Measurements from ENCODE around the gene THRB. TPM values are rescaled to one million over a fixed set of nuclear protein-coding genes. Genes with fewer than 3 reads are reported as not detected.

THRB gene
- 24.1 TPM for total RNA-seq
- long read RNA-seq, partial matches to known transcripts = 0 of 11 reads
- long read RNA-seq, other reads (novel, unspliced or antisense) = 11 of 11 reads

DNA sequence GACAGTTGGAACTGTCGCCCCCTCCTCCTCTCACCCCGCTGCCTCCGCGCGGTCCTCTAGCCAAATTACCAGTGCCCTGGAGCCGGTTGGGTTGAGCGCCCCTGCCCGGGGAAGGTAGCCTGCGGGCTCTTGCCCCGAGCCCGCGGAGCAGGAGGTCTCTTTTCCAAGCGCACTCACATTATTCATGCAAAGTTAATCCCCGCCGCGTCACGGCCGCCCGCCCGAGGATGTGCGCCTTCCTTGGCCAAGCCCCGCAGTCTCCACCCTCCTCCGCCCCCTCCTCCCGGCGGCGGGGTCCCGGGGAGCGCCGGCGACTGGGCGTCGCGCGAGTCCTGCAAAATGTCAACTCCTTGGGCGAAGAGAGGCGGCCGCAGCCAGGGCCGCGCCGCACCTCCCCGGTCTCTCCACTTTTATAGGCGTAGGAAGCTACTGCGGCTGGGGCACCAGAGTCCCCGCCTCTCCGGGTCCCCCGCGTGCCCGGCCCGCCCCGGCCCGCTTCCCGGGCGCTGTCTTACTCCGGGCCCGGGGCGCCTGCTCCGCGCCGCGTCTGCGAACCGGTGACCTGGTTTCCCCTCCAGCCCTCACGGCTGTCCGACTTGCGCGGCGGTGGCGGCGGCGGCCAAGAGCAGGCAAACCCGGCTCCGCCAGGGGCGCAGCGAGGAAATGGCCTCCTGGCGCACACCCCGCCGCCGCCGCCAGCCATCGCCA lies at the start of gene THRB:
Gene THRB (minus strand): TSS at position 233 of the 708 bp plus-strand sequence.
- ATAC-seq (ENCODE audit: poor library complexity) (peak; percentile 71), DNase-seq (peak; percentile 85)
- intact Hi-C loops (cut with DNase I) = loop anchor here (10.0 kb wide), 3 partner anchors 90 to 230 kb away; no protein-coding TSS in a partner anchor

GRCh38 chr3:24541935-24542334 lies 47.3 kb upstream of the THRB start:
- ATAC-seq (ENCODE audit: poor library complexity) = no peak
- intact Hi-C loops (cut with DNase I) = no loop called here
- DNase-seq = no peak

- ATAC-seq (ENCODE audit: poor library complexity) (no peak), DNase-seq (no peak)
- intact Hi-C loops (cut with DNase I) = no loop called here
Observed at GRCh38 chr3:24540821-24541220, 46.2 kb upstream of the THRB start.

- intact Hi-C loops (cut with DNase I) = no loop called here
- DNase-seq = no peak
- ATAC-seq (ENCODE audit: poor library complexity) = no peak
Observed at GRCh38 chr3:24539699-24540098, 45.0 kb upstream of the THRB start.

- peak; percentile 98 for ATAC-seq (ENCODE audit: poor library complexity)
- DNase-seq = peak; percentile 51
- intact Hi-C loops (cut with DNase I) = no loop called here
Observed at GRCh38 chr3:24538891-24539290, 44.2 kb upstream of the THRB start.

DNA sequence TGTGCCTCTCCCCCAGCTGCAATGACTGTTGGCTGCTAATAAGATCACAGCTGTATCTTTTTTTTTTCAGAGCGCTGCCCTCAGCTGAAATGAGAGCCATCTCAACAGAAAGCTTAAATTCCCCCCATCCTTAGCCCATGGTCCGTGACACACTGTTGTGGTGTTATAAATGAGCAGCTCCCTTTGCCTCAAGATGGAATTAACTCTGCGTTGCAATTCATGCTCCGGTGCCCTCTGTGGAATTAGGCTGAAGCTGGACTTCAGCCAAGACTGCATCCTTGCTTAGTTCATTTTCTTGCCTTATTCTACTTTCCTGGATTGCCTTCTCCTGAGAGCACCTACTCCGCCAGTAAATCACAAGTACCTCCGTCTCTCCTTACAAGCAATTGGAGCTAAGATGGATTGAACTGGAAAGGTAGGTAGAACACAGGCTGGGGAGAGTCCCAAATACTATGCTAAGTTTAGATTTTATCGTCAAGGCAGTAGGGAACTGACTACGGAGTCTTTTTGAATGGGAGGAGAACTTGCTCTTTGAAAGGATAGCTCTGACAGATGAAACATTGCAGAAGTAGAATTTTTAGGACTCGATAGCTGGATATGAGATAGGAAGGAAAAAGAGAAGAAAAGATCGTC lies 39.0 kb upstream of the THRB start:
- ATAC-seq (ENCODE audit: poor library complexity) (no peak), DNase-seq (no peak)
- intact Hi-C loops (cut with DNase I) = no loop called here

GRCh38 chr3:24530471-24530870 lies 35.8 kb upstream of the THRB start:
- DNase-seq (no peak), ATAC-seq (ENCODE audit: poor library complexity) (no peak)
- intact Hi-C loops (cut with DNase I) = no loop called here

GRCh38 chr3:24529210-24529609 lies 34.6 kb upstream of the THRB start:
- intact Hi-C loops (cut with DNase I) = no loop called here
- ATAC-seq (ENCODE audit: poor library complexity) (no peak), DNase-seq (no peak)

DNA sequence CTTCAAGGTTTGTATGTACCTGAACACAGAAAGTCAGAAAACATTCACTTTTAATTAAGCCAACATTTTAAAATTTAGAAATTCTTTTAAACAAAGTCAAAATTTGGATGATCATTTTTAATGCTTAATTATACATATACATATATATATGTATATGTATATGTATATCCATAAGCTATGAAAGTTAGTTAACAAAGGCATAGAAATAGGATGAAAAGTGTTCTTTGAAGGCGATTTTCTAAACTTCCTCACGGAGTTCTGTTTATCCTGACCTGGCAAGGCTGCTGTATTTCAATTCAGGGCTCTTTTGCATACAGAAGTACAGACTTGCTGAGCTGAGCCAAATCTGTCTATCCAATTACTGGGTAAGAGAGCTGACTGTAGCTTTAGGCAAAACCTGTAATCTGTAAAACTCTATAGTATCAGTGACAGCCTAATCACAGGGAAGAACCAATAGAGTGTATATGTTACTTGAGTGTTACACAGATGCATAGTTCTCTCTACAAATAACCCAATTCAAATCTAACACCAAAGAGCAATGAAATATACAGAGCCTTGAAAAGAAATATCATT lies 32.1 kb upstream of the THRB start:
- intact Hi-C loops (cut with DNase I) = no loop called here
- ATAC-seq (ENCODE audit: poor library complexity) = no peak
- DNase-seq = no peak

- intact Hi-C loops (cut with DNase I) = no loop called here
- ATAC-seq (ENCODE audit: poor library complexity) = no peak
Observed at GRCh38 chr3:24525557-24525956, 30.9 kb upstream of the THRB start.

GRCh38 chr3:24525022-24525421 lies 30.4 kb upstream of the THRB start:
- DNase-seq (no peak), ATAC-seq (ENCODE audit: poor library complexity) (no peak)
- intact Hi-C loops (cut with DNase I) = no loop called here

More at GRCh38 chr3:24525557-24525956, 30.9 kb upstream of the THRB start:
- no peak for DNase-seq

- DNase-seq (no peak), ATAC-seq (ENCODE audit: poor library complexity) (no peak)
- intact Hi-C loops (cut with DNase I) = no loop called here
Observed at GRCh38 chr3:24523988-24524727, 29.5 kb upstream of the THRB start.

DNA sequence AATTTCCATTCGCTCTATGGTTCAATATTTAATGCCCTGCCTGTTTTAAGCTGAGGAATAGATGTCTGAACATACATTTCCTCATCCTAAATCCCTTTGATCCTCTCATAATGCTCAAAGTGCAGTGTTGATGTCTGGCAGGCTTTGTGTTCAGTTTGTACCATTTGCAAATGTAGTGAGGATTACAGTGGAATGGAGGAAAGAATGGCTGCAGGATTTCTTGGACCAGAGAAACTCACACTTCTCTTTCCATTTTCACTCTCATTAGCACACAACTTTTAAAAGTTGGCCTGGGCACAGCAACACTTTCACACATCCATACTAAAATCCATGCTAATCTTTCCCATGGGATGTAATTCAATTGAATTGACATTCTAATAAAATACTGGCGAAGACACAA lies 28.6 kb upstream of the THRB start:
- intact Hi-C loops (cut with DNase I) = no loop called here
- ATAC-seq (ENCODE audit: poor library complexity) = no peak
- no peak for DNase-seq

- DNase-seq (no peak), ATAC-seq (ENCODE audit: poor library complexity) (peak; percentile 32)
- intact Hi-C loops (cut with DNase I) = no loop called here
Observed at GRCh38 chr3:24522146-24522579, 27.5 kb upstream of the THRB start.

DNA sequence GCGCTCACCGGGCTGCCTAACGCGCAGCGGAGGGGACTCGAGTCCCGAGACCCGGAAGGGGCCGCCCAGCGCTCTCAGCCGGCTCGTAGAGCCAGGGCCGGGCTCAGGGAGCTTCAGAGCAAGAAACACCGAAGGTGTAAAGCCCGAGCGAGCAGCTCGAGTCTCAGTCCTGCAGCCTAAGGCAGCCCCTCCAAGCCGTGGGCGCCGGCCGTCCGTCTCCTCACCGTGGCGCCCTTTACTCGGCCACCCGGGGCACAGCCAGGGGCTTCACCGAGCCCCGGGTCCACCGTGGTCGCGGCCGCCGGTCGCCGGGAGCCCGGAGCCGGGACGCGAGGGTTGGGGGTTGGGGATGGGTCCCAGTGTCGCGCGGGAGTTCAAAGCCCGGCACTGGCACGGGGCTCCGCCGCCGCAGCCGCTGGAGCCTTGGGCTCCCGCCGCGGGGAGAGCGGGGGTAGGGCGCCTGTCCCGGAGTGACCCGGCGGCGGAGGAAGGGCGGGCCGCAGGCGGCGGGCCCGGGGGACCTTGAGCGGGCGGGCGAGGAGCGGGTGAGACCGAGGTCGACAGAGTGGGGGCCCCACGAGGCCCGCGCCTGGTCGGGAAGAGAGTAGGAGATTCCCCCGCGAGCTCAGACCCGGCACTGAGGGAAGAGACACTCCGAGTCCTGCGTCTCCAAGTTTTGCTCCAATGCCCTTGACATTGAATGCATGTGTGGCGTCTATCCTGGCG lies 26.9 kb upstream of the THRB start:
- DNase-seq = peak; percentile 81
- intact Hi-C loops (cut with DNase I) = no loop called here
- ATAC-seq (ENCODE audit: poor library complexity) = peak; percentile 98

DNA sequence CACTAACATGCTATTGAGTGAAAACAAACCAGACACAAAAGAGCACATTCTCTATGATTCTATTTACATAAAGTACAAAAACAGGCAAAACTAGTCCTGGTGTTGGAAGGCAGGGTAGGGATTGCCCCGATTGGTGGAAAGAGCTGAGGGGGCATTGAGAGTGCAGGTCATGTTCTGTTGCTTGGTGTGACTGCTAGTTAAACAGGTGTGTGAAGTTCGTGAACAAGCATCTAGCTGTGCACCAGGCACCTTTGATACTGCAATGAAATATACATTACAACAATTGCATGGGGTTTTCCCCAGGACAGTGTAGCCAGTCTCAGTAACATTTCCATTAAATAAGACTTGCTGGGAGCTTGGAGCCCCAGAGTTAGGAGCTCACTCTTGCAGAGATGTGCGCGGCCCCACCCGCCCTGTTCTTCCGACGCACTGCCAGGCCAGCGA lies 26.3 kb upstream of the THRB start:
- no peak for DNase-seq
- intact Hi-C loops (cut with DNase I) = no loop called here
- ATAC-seq (ENCODE audit: poor library complexity) = no peak

GRCh38 chr3:24520101-24520495 lies 25.4 kb upstream of the THRB start:
- DNase-seq = no peak
- intact Hi-C loops (cut with DNase I) = no loop called here
- no peak for ATAC-seq (ENCODE audit: poor library complexity)

GRCh38 chr3:24519368-24520100 lies 24.9 kb upstream of the THRB start:
- DNase-seq = no peak
- ATAC-seq (ENCODE audit: poor library complexity) = no peak

More at GRCh38 chr3:24519368-24520100, 24.9 kb upstream of the THRB start:
- intact Hi-C loops (cut with DNase I) = no loop called here

All from Right ventricle myocardium superior (tissue), 1 donor.